GM19395 (cell line): ENCODE results near the gene ABCC1.

Experiments
- ATAC-seq: cut with Tn5 transposase; IDR thresholded peaks from one replicate; pipeline ENCODE4 v1.9.1; 2021; ENCODE audit warnings: mild to moderate bottlenecking, moderate library complexity; ENCODE audit not compliant: unreplicated experiment

Gene ABCC1

GRCh38 chr16:15990902-15991301, 41.5 kb downstream of the ABCC1 start:
- ATAC-seq, result no peak

- no peak for ATAC-seq
These were observed 43.7 kb downstream of the ABCC1 start for GRCh38 chr16:15993128-15993527.

GRCh38 chr16:15993541-15993940, 44.1 kb downstream of the ABCC1 start:
- ATAC-seq, result no peak

GRCh38 chr16:15993946-15994665, 44.7 kb downstream of the ABCC1 start:
- ATAC-seq, result no peak

- no peak for ATAC-seq
These were observed 47.2 kb downstream of the ABCC1 start for GRCh38 chr16:15996432-15997109.

GRCh38 chr16:16000685-16001084, 51.3 kb downstream of the ABCC1 start:
- no peak for ATAC-seq

- no peak for ATAC-seq
These were observed 52.3 kb downstream of the ABCC1 start for GRCh38 chr16:16001596-16002255.

GRCh38 chr16:16003719-16004313, 54.4 kb downstream of the ABCC1 start:
- ATAC-seq, result no peak

GRCh38 chr16:16004314-16004749, 54.9 kb downstream of the ABCC1 start:
- no peak for ATAC-seq

- no peak for ATAC-seq
These were observed 56.3 kb downstream of the ABCC1 start for GRCh38 chr16:16005721-16006120.

- ATAC-seq, result no peak
These were observed 57.2 kb downstream of the ABCC1 start for GRCh38 chr16:16006650-16007049.

- ATAC-seq, result peak; percentile 74
These were observed 58.3 kb downstream of the ABCC1 start for GRCh38 chr16:16007743-16008111.

- no peak for ATAC-seq
These were observed 59.2 kb downstream of the ABCC1 start for GRCh38 chr16:16008666-16009065.

GRCh38 chr16:16009401-16009800, 60.0 kb downstream of the ABCC1 start:
- no peak for ATAC-seq

- ATAC-seq, result no peak
These were observed 60.8 kb downstream of the ABCC1 start for GRCh38 chr16:16010194-16010593.

GRCh38 chr16:16012144-16012543, 62.7 kb downstream of the ABCC1 start:
- ATAC-seq, result no peak

- no peak for ATAC-seq
These were observed 64.4 kb downstream of the ABCC1 start for GRCh38 chr16:16013812-16014211.

GRCh38 chr16:16014329-16015224, 65.2 kb downstream of the ABCC1 start:
- no peak for ATAC-seq

GRCh38 chr16:16015849-16016248, 66.4 kb downstream of the ABCC1 start:
- no peak for ATAC-seq

- no peak for ATAC-seq
These were observed 67.1 kb downstream of the ABCC1 start for GRCh38 chr16:16016388-16016964.
